Measurements from ENCODE around the gene PMAIP1. TPM values are rescaled to one million over a fixed set of nuclear protein-coding genes. Genes with fewer than 3 reads are reported as not detected.

The PMAIP1 gene
- total and polyA plus RNA-seq, 2 of the 8 experiments (the other 6 are each of a cell fraction or from before 2014, with no cell fraction given) = 51.7 to 84.1 TPM

- TF ChIP-seq, protein P1, sequence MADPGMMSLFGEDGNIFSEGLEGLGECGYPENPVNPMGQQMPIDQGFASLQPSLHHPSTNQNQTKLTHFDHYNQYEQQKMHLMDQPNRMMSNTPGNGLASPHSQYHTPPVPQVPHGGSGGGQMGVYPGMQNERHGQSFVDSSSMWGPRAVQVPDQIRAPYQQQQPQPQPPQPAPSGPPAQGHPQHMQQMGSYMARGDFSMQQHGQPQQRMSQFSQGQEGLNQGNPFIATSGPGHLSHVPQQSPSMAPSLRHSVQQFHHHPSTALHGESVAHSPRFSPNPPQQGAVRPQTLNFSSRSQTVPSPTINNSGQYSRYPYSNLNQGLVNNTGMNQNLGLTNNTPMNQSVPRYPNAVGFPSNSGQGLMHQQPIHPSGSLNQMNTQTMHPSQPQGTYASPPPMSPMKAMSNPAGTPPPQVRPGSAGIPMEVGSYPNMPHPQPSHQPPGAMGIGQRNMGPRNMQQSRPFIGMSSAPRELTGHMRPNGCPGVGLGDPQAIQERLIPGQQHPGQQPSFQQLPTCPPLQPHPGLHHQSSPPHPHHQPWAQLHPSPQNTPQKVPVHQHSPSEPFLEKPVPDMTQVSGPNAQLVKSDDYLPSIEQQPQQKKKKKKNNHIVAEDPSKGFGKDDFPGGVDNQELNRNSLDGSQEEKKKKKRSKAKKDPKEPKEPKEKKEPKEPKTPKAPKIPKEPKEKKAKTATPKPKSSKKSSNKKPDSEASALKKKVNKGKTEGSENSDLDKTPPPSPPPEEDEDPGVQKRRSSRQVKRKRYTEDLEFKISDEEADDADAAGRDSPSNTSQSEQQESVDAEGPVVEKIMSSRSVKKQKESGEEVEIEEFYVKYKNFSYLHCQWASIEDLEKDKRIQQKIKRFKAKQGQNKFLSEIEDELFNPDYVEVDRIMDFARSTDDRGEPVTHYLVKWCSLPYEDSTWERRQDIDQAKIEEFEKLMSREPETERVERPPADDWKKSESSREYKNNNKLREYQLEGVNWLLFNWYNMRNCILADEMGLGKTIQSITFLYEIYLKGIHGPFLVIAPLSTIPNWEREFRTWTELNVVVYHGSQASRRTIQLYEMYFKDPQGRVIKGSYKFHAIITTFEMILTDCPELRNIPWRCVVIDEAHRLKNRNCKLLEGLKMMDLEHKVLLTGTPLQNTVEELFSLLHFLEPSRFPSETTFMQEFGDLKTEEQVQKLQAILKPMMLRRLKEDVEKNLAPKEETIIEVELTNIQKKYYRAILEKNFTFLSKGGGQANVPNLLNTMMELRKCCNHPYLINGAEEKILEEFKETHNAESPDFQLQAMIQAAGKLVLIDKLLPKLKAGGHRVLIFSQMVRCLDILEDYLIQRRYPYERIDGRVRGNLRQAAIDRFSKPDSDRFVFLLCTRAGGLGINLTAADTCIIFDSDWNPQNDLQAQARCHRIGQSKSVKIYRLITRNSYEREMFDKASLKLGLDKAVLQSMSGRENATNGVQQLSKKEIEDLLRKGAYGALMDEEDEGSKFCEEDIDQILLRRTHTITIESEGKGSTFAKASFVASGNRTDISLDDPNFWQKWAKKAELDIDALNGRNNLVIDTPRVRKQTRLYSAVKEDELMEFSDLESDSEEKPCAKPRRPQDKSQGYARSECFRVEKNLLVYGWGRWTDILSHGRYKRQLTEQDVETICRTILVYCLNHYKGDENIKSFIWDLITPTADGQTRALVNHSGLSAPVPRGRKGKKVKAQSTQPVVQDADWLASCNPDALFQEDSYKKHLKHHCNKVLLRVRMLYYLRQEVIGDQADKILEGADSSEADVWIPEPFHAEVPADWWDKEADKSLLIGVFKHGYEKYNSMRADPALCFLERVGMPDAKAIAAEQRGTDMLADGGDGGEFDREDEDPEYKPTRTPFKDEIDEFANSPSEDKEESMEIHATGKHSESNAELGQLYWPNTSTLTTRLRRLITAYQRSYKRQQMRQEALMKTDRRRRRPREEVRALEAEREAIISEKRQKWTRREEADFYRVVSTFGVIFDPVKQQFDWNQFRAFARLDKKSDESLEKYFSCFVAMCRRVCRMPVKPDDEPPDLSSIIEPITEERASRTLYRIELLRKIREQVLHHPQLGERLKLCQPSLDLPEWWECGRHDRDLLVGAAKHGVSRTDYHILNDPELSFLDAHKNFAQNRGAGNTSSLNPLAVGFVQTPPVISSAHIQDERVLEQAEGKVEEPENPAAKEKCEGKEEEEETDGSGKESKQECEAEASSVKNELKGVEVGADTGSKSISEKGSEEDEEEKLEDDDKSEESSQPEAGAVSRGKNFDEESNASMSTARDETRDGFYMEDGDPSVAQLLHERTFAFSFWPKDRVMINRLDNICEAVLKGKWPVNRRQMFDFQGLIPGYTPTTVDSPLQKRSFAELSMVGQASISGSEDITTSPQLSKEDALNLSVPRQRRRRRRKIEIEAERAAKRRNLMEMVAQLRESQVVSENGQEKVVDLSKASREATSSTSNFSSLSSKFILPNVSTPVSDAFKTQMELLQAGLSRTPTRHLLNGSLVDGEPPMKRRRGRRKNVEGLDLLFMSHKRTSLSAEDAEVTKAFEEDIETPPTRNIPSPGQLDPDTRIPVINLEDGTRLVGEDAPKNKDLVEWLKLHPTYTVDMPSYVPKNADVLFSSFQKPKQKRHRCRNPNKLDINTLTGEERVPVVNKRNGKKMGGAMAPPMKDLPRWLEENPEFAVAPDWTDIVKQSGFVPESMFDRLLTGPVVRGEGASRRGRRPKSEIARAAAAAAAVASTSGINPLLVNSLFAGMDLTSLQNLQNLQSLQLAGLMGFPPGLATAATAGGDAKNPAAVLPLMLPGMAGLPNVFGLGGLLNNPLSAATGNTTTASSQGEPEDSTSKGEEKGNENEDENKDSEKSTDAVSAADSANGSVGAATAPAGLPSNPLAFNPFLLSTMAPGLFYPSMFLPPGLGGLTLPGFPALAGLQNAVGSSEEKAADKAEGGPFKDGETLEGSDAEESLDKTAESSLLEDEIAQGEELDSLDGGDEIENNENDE (IDR thresholded peaks at IDR 0.05; ENCODE audit: insufficient replicate concordance, low read length) = no peak
- TF ChIP-seq GTF2F1 (IDR thresholded peaks at IDR 0.05; ENCODE audit: borderline replicate concordance, low read depth, low read length) = no peak
- TF ChIP-seq BCL11A (IDR thresholded peaks at IDR 0.05; ENCODE audit: low read depth in 2 of 2, low read length in 2 of 2) = no peak
- no peak for TF ChIP-seq TBP (IDR thresholded peaks at IDR 0.05; ENCODE audit: low read depth, low read length)
- TF ChIP-seq TEAD4 (IDR thresholded peaks at IDR 0.05; ENCODE audit: low read depth, low read length) = no peak
- TF ChIP-seq EZH2 (IDR thresholded peaks at IDR 0.05; ENCODE audit: low read depth, low read length, severe bottlenecking) = no peak
- no peak for TF ChIP-seq BRCA1 (IDR thresholded peaks at IDR 0.05; ENCODE audit: low read depth, low read length)
- TF ChIP-seq CHD2 (IDR thresholded peaks at IDR 0.05; ENCODE audit: low read length) = no peak
- TF ChIP-seq KDM5A (IDR thresholded peaks at IDR 0.05; ENCODE audit: low read length) = no peak
- TF ChIP-seq SAP30 (IDR thresholded peaks at IDR 0.05; ENCODE audit: insufficient read depth, insufficient replicate concordance, low read length) = no peak
- no peak for TF ChIP-seq SP1 (IDR thresholded peaks at IDR 0.05; ENCODE audit: low read depth, low read length)
- TF ChIP-seq RNF2 (IDR thresholded peaks at IDR 0.05; ENCODE audit: borderline replicate concordance, low read depth, low read length, missing control alignments, poor library complexity, severe bottlenecking) = no peak
These were observed 28.4 kb downstream of the PMAIP1 start (continued) for GRCh38 chr18:59928201-59928600.
